ENCODE results near the gene SSR1.
"Not testable (repeated sequence)": the region's sequence is repeated elsewhere in the genome, so short reads cannot be mapped to it uniquely, and the experiment has no call there.

Gene SSR1

GRCh38 chr6:7282097-7282906, 30.7 kb downstream of the SSR1 start:
- no peak for DNase-seq (ENCODE audit: low read depth in 2 of 2)

GRCh38 chr6:7276199-7276524, 36.8 kb downstream of the SSR1 start:
- no peak for DNase-seq (ENCODE audit: low read depth in 2 of 2)

- not testable (repeated sequence) for DNase-seq (ENCODE audit: low read depth in 2 of 2)
Observed at GRCh38 chr6:7274525-7274924, 38.5 kb downstream of the SSR1 start.

GRCh38 chr6:7273709-7274108, 39.3 kb downstream of the SSR1 start:
- DNase-seq (ENCODE audit: low read depth in 2 of 2), result no peak

- DNase-seq (ENCODE audit: low read depth in 2 of 2), result no peak
Observed at GRCh38 chr6:7271205-7271534, 41.8 kb downstream of the SSR1 start.

- no peak for DNase-seq (ENCODE audit: low read depth in 2 of 2)
Observed at GRCh38 chr6:7270320-7271204, 42.4 kb downstream of the SSR1 start.

GRCh38 chr6:7269816-7270215, 43.2 kb downstream of the SSR1 start:
- DNase-seq (ENCODE audit: low read depth in 2 of 2), result no peak

- no peak for DNase-seq (ENCODE audit: low read depth in 2 of 2)
Observed at GRCh38 chr6:7268816-7269555, 44.0 kb downstream of the SSR1 start.

GRCh38 chr6:7268362-7268761, 44.6 kb downstream of the SSR1 start:
- no peak for DNase-seq (ENCODE audit: low read depth in 2 of 2)

GRCh38 chr6:7267466-7268091, 45.4 kb downstream of the SSR1 start:
- peak; percentile 74 to 76 for DNase-seq (ENCODE audit: low read depth in 2 of 2)

- no peak for DNase-seq (ENCODE audit: low read depth in 2 of 2)
Observed at GRCh38 chr6:7267071-7267465, 45.9 kb downstream of the SSR1 start.

GRCh38 chr6:7265385-7265726, 47.6 kb downstream of the SSR1 start:
- not testable (repeated sequence) for DNase-seq (ENCODE audit: low read depth in 2 of 2)

GRCh38 chr6:7264686-7265384, 48.2 kb downstream of the SSR1 start:
- DNase-seq (ENCODE audit: low read depth in 2 of 2), result no peak

- no peak for DNase-seq (ENCODE audit: low read depth in 2 of 2)
Observed at GRCh38 chr6:7264041-7264440, 49.0 kb downstream of the SSR1 start.

GRCh38 chr6:7263519-7263805, 49.5 kb downstream of the SSR1 start:
- DNase-seq (ENCODE audit: low read depth in 2 of 2), result not testable (repeated sequence)

- DNase-seq (ENCODE audit: low read depth in 2 of 2), result no peak
Observed at GRCh38 chr6:7262746-7263518, 50.1 kb downstream of the SSR1 start.

- no peak for DNase-seq (ENCODE audit: low read depth in 2 of 2)
Observed at GRCh38 chr6:7261852-7262461, 51.0 kb downstream of the SSR1 start.

- peak; percentile 50 to 56 for DNase-seq (ENCODE audit: low read depth in 2 of 2)
Observed at GRCh38 chr6:7261032-7261841, 51.8 kb downstream of the SSR1 start.

GRCh38 chr6:7260291-7261031, 52.5 kb downstream of the SSR1 start:
- no peak for DNase-seq (ENCODE audit: low read depth in 2 of 2)
